ENCODE results near the gene MAPKAP1.

GRCh38 chr9:125400725-125401716 is 306.0 kb downstream of the MAPKAP1 start:
- TF ChIP-seq SPI1 (IDR thresholded peaks at IDR 0.05; ENCODE audit: low read depth, low read length) (no peak), POLR2A (IDR thresholded peaks at IDR 0.05; ENCODE audit: low read depth, low read length) (no peak), POLR2AphosphoS5 (IDR thresholded peaks at IDR 0.05; ENCODE audit: low read depth, low read length) (no peak), TAF1 (IDR thresholded peaks at IDR 0.05; ENCODE audit: low read depth, low read length) (no peak)
